ENCODE data around the gene SPTBN1.

The SPTBN1 gene

GRCh38 chr2:54651291-54651690 is 195.2 kb downstream of the SPTBN1 start:
- H3K9ac ChIP-seq (ENCODE audit: low read length), result no peak overlapping the region
- H3K27me3 ChIP-seq (ENCODE audit: control insufficient read depth, insufficient read depth, low read length), result no peaks in the 10 kb centered on the region
- peaks cover under 1% of the 10 kb centered on the region for H3K4me1 ChIP-seq (ENCODE audit: control insufficient read depth, insufficient read depth, low read length)
- no peak overlapping the region for H3K4me3 ChIP-seq (ENCODE audit: low read length)
- H3K27ac ChIP-seq (ENCODE audit: low read depth, low read length), result no peak overlapping the region
- peaks cover 72% of the 10 kb centered on the region for H3K36me3 ChIP-seq (ENCODE audit: control insufficient read depth, insufficient read depth, low read length)

GRCh38 chr2:54652540-54652939 is 196.4 kb downstream of the SPTBN1 start:
- Histone ChIP-seq H3K4me3 (ENCODE audit: low read length) (no peak overlapping the region), H3K27ac (ENCODE audit: low read depth, low read length) (no peak overlapping the region), H3K27me3 (ENCODE audit: control insufficient read depth, insufficient read depth, low read length) (no peaks in the 10 kb centered on the region), H3K9ac (ENCODE audit: low read length) (no peak overlapping the region), H3K4me1 (ENCODE audit: control insufficient read depth, insufficient read depth, low read length) (no peaks in the 10 kb centered on the region), H3K36me3 (ENCODE audit: control insufficient read depth, insufficient read depth, low read length) (peaks cover 70% of the 10 kb centered on the region)

- Histone ChIP-seq H3K27me3 (ENCODE audit: control insufficient read depth, insufficient read depth, low read length) (no peaks in the 10 kb centered on the region), H3K4me1 (ENCODE audit: control insufficient read depth, insufficient read depth, low read length) (no peaks in the 10 kb centered on the region), H3K9ac (ENCODE audit: low read length) (no peak overlapping the region), H3K36me3 (ENCODE audit: control insufficient read depth, insufficient read depth, low read length) (peaks cover 70% of the 10 kb centered on the region), H3K4me3 (ENCODE audit: low read length) (no peak overlapping the region), H3K27ac (ENCODE audit: low read depth, low read length) (no peak overlapping the region)
These were observed 197.6 kb downstream of the SPTBN1 start for GRCh38 chr2:54653572-54654204.

GRCh38 chr2:54655046-54655809 is 199.1 kb downstream of the SPTBN1 start:
- H3K4me1 ChIP-seq (ENCODE audit: control insufficient read depth, insufficient read depth, low read length), result no peaks in the 10 kb centered on the region
- H3K9ac ChIP-seq (ENCODE audit: low read length), result no peak overlapping the region
- H3K36me3 ChIP-seq (ENCODE audit: control insufficient read depth, insufficient read depth, low read length), result peaks cover 64% of the 10 kb centered on the region
- no peak overlapping the region for H3K27ac ChIP-seq (ENCODE audit: low read depth, low read length)
- H3K27me3 ChIP-seq (ENCODE audit: control insufficient read depth, insufficient read depth, low read length), result no peaks in the 10 kb centered on the region
- H3K4me3 ChIP-seq (ENCODE audit: low read length), result no peak overlapping the region

GRCh38 chr2:54656863-54657262 is 200.7 kb downstream of the SPTBN1 start:
- Histone ChIP-seq H3K27me3 (ENCODE audit: control insufficient read depth, insufficient read depth, low read length) (no peaks in the 10 kb centered on the region), H3K27ac (ENCODE audit: low read depth, low read length) (no peak overlapping the region), H3K36me3 (ENCODE audit: control insufficient read depth, insufficient read depth, low read length) (peaks cover 62% of the 10 kb centered on the region), H3K4me3 (ENCODE audit: low read length) (no peak overlapping the region), H3K9ac (ENCODE audit: low read length) (no peak overlapping the region), H3K4me1 (ENCODE audit: control insufficient read depth, insufficient read depth, low read length) (no peaks in the 10 kb centered on the region)

- H3K4me3 ChIP-seq (ENCODE audit: low read length), result no peak overlapping the region
- H3K27me3 ChIP-seq (ENCODE audit: control insufficient read depth, insufficient read depth, low read length), result no peaks in the 10 kb centered on the region
- H3K27ac ChIP-seq (ENCODE audit: low read depth, low read length), result no peak overlapping the region
- H3K4me1 ChIP-seq (ENCODE audit: control insufficient read depth, insufficient read depth, low read length), result no peaks in the 10 kb centered on the region
- no peak overlapping the region for H3K9ac ChIP-seq (ENCODE audit: low read length)
- peaks cover 60% of the 10 kb centered on the region for H3K36me3 ChIP-seq (ENCODE audit: control insufficient read depth, insufficient read depth, low read length)
These were observed 201.5 kb downstream of the SPTBN1 start for GRCh38 chr2:54657664-54658083.

GRCh38 chr2:54658564-54659071 is 202.5 kb downstream of the SPTBN1 start:
- Histone ChIP-seq H3K27ac (ENCODE audit: low read depth, low read length) (no peak overlapping the region), H3K36me3 (ENCODE audit: control insufficient read depth, insufficient read depth, low read length) (peaks cover 55% of the 10 kb centered on the region), H3K9ac (ENCODE audit: low read length) (no peak overlapping the region)

GRCh38 chr2:54659527-54659926 is 203.4 kb downstream of the SPTBN1 start:
- H3K4me1 ChIP-seq (ENCODE audit: control insufficient read depth, insufficient read depth, low read length), result no peaks in the 10 kb centered on the region
- peaks cover 55% of the 10 kb centered on the region for H3K36me3 ChIP-seq (ENCODE audit: control insufficient read depth, insufficient read depth, low read length)
- H3K27ac ChIP-seq (ENCODE audit: low read depth, low read length), result no peak overlapping the region
- no peak overlapping the region for H3K4me3 ChIP-seq (ENCODE audit: low read length)
- no peaks in the 10 kb centered on the region for H3K27me3 ChIP-seq (ENCODE audit: control insufficient read depth, insufficient read depth, low read length)
- H3K9ac ChIP-seq (ENCODE audit: low read length), result no peak overlapping the region

More at GRCh38 chr2:54658564-54659071, 202.5 kb downstream of the SPTBN1 start:
- no peaks in the 10 kb centered on the region for H3K27me3 ChIP-seq (ENCODE audit: control insufficient read depth, insufficient read depth, low read length)
- no peak overlapping the region for H3K4me3 ChIP-seq (ENCODE audit: low read length)
- no peaks in the 10 kb centered on the region for H3K4me1 ChIP-seq (ENCODE audit: control insufficient read depth, insufficient read depth, low read length)

GRCh38 chr2:54660752-54661151 is 204.6 kb downstream of the SPTBN1 start:
- Histone ChIP-seq H3K4me3 (ENCODE audit: low read length) (no peak overlapping the region), H3K27ac (ENCODE audit: low read depth, low read length) (no peak overlapping the region), H3K4me1 (ENCODE audit: control insufficient read depth, insufficient read depth, low read length) (peaks cover 5% of the 10 kb centered on the region), H3K9ac (ENCODE audit: low read length) (no peak overlapping the region), H3K36me3 (ENCODE audit: control insufficient read depth, insufficient read depth, low read length) (peaks cover 47% of the 10 kb centered on the region), H3K27me3 (ENCODE audit: control insufficient read depth, insufficient read depth, low read length) (no peaks in the 10 kb centered on the region)

- H3K4me3 ChIP-seq (ENCODE audit: low read length), result no peak overlapping the region
- peaks cover 44% of the 10 kb centered on the region for H3K36me3 ChIP-seq (ENCODE audit: control insufficient read depth, insufficient read depth, low read length)
- H3K4me1 ChIP-seq (ENCODE audit: control insufficient read depth, insufficient read depth, low read length), result peaks cover 28% of the 10 kb centered on the region
- H3K9ac ChIP-seq (ENCODE audit: low read length), result no peak overlapping the region
- no peaks in the 10 kb centered on the region for H3K27me3 ChIP-seq (ENCODE audit: control insufficient read depth, insufficient read depth, low read length)
- H3K27ac ChIP-seq (ENCODE audit: low read depth, low read length), result no peak overlapping the region
These were observed 207.4 kb downstream of the SPTBN1 start for GRCh38 chr2:54663424-54664030.

GRCh38 chr2:54664238-54664786 is 208.2 kb downstream of the SPTBN1 start:
- H3K4me3 ChIP-seq (ENCODE audit: low read length), result no peak overlapping the region
- peaks cover 41% of the 10 kb centered on the region for H3K36me3 ChIP-seq (ENCODE audit: control insufficient read depth, insufficient read depth, low read length)
- no peak overlapping the region for H3K27ac ChIP-seq (ENCODE audit: low read depth, low read length)
- H3K4me1 ChIP-seq (ENCODE audit: control insufficient read depth, insufficient read depth, low read length), result peaks cover 33% of the 10 kb centered on the region
- H3K9ac ChIP-seq (ENCODE audit: low read length), result no peak overlapping the region
- no peaks in the 10 kb centered on the region for H3K27me3 ChIP-seq (ENCODE audit: control insufficient read depth, insufficient read depth, low read length)

GRCh38 chr2:54665436-54665856 is 209.3 kb downstream of the SPTBN1 start:
- peak overlapping the region; percentile 69 for H3K27ac ChIP-seq (ENCODE audit: low read depth, low read length)
- peaks cover 44% of the 10 kb centered on the region for H3K36me3 ChIP-seq (ENCODE audit: control insufficient read depth, insufficient read depth, low read length)
- H3K9ac ChIP-seq (ENCODE audit: low read length), result no peak overlapping the region
- no peak overlapping the region for H3K4me3 ChIP-seq (ENCODE audit: low read length)
- no peaks in the 10 kb centered on the region for H3K27me3 ChIP-seq (ENCODE audit: control insufficient read depth, insufficient read depth, low read length)
- peaks cover 44% of the 10 kb centered on the region for H3K4me1 ChIP-seq (ENCODE audit: control insufficient read depth, insufficient read depth, low read length)

Measured in rectal smooth muscle tissue (tissue), 1 donor.